HepG2 (cell line): ENCODE results near the gene PIP5KL1. TPM values are rescaled to one million over a fixed set of nuclear protein-coding genes. Genes with fewer than 3 reads are reported as not detected.

Experiments
- AGO2 ChIP-seq: fragments of 200-400 bp; formaldehyde crosslinking; optimal IDR thresholded peaks from 2 replicates; pipeline ENCODE3; 2017; ENCODE audit warnings: mild to moderate bottlenecking, low read depth, low read length, moderate library complexity
- MAFF ChIP-seq: IDR thresholded peaks from 2 replicates; pipeline ENCODE4 v1.6.1; 2011; ENCODE audit warnings: low read depth, low read length, improper control_type of control experiment
- PAX8 ChIP-seq: sonication (generic); formaldehyde crosslinking; IDR thresholded peaks from 2 replicates; pipeline ENCODE4 v1.8.0; 2022; ENCODE audit warnings: mild to moderate bottlenecking, missing genetic modification reagents, borderline replicate concordance
- PCBP2 ChIP-seq: fragments of 200-400 bp; formaldehyde crosslinking; optimal IDR thresholded peaks from 2 replicates; pipeline ENCODE3; 2018; ENCODE audit warnings: low read length, low read depth; ENCODE audit not compliant: poor library complexity, severe bottlenecking
- REL ChIP-seq: sonication (generic); formaldehyde crosslinking; conservative IDR thresholded peaks from 2 replicates; pipeline ENCODE4 v1.8.0; 2022; ENCODE audit warnings: mild to moderate bottlenecking, missing genetic modification reagents, moderate library complexity
- RELA ChIP-seq: sonication (generic); formaldehyde crosslinking; IDR thresholded peaks from 2 replicates; pipeline ENCODE4 v1.4.0; 2020; ENCODE audit warnings: missing genetic modification reagents
- RFXANK ChIP-seq: IDR thresholded peaks from 2 replicates; pipeline ENCODE4 v1.6.1; 2016
- SYNCRIP ChIP-seq: fragments of 200-400 bp; formaldehyde crosslinking; IDR thresholded peaks from 2 replicates; pipeline ENCODE4 v1.6.1; 2018; ENCODE audit warnings: mild to moderate bottlenecking, low read depth, low read length; ENCODE audit not compliant: insufficient read depth
- TGIF2 ChIP-seq: IDR thresholded peaks from 2 replicates; pipeline ENCODE4 v1.6.1; 2016; ENCODE audit warnings: control low read depth, missing compliant biosample characterization
- ZNF879 ChIP-seq: sonication (generic); formaldehyde crosslinking; IDR thresholded peaks from 2 replicates; pipeline ENCODE4 v1.8.1; 2023; ENCODE audit warnings: missing genetic modification reagents
- ZNF883 ChIP-seq: sonication (generic); formaldehyde crosslinking; IDR thresholded peaks from 2 replicates; pipeline ENCODE4 v1.5.1; 2020; ENCODE audit warnings: mild to moderate bottlenecking, missing genetic modification reagents; ENCODE audit errors: not compliant biosample characterization
- polyA plus RNA-seq, 8 experiments: library from polyadenylated mRNA; depleted of rRNA in 3 of 8; stranded (reverse) in 7 of 8; unstranded in 1 of 8; fragments of >200 nt; fragmentation: Illumina TruSeq in 4 of 8; extraction: Trizol in 4 of 8; gene quantifications; 2 replicates each; pipeline versions ENCODE4 v1.2.1 to v1.2.3, GENCODE V29; 2011 to 2016; ENCODE audit warnings: low read depth in 4 of 8, missing spikeins in 1 of 8, mixed read lengths in 1 of 8; ENCODE audit not compliant: insufficient read depth in 1 of 8
- total RNA-seq, 5 experiments: library from RNA; depleted of rRNA; stranded (reverse); fragments of >200 nt; fragmentation: Illumina TruSeq; extraction: Trizol; gene quantifications; 2 replicates each; pipeline ENCODE4 v1.2.3, GENCODE V29; 2016; ENCODE audit warnings: low read depth in 1 of 5
- TF ChIP-seq, protein P1 (sequence below): IDR thresholded peaks from 2 replicates; pipeline ENCODE4 v1.4.0; 2020; ENCODE audit warnings: mild to moderate bottlenecking, missing genetic modification reagents
- TF ChIP-seq, protein P2 (sequence below): sonication (generic); formaldehyde crosslinking; IDR thresholded peaks from 2 replicates; pipeline ENCODE4 v1.5.0; 2020; ENCODE audit warnings: mild to moderate bottlenecking, missing genetic modification reagents
- TF ChIP-seq, protein P3 (sequence below): sonication (generic); formaldehyde crosslinking; IDR thresholded peaks from 2 replicates; pipeline ENCODE4 v1.4.0; 2020; ENCODE audit warnings: missing genetic modification reagents
- TF ChIP-seq, protein P4 (sequence below): IDR thresholded peaks from 2 replicates; pipeline ENCODE4 v1.6.1; 2016; ENCODE audit warnings: missing genetic modification reagents, missing compliant biosample characterization

PIP5KL1 gene
- total and polyA plus RNA-seq, 2 of the 13 experiments (the other 11 are each of a cell fraction or from before 2014, with no cell fraction given) = 0.20 to 0.49 TPM

DNA sequence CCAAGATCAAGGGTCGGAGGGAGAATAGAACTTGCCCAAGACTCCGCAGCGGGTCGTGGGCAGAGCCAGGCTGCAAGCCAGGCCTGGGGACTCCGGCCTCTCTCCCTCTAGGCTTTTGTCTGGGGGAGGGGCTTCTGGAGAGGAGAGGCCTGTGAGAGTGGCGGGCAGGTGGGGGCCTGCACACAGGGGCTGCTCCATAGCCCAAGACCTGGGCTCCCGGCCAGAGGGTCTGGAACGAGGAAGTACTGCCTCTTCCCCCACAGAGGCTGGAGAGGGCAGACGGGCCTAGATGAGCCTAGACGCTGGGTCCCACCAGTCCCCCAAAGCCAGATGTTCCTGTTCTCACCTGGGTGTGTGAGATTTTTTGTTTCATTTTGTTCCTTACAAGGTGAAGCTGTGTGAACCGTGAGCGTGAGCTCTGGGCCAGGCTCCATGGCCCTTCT lies 26.0 kb downstream of the PIP5KL1 start (continued):
- TF ChIP-seq, protein P1, sequence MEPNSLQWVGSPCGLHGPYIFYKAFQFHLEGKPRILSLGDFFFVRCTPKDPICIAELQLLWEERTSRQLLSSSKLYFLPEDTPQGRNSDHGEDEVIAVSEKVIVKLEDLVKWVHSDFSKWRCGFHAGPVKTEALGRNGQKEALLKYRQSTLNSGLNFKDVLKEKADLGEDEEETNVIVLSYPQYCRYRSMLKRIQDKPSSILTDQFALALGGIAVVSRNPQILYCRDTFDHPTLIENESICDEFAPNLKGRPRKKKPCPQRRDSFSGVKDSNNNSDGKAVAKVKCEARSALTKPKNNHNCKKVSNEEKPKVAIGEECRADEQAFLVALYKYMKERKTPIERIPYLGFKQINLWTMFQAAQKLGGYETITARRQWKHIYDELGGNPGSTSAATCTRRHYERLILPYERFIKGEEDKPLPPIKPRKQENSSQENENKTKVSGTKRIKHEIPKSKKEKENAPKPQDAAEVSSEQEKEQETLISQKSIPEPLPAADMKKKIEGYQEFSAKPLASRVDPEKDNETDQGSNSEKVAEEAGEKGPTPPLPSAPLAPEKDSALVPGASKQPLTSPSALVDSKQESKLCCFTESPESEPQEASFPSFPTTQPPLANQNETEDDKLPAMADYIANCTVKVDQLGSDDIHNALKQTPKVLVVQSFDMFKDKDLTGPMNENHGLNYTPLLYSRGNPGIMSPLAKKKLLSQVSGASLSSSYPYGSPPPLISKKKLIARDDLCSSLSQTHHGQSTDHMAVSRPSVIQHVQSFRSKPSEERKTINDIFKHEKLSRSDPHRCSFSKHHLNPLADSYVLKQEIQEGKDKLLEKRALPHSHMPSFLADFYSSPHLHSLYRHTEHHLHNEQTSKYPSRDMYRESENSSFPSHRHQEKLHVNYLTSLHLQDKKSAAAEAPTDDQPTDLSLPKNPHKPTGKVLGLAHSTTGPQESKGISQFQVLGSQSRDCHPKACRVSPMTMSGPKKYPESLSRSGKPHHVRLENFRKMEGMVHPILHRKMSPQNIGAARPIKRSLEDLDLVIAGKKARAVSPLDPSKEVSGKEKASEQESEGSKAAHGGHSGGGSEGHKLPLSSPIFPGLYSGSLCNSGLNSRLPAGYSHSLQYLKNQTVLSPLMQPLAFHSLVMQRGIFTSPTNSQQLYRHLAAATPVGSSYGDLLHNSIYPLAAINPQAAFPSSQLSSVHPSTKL (CRISPR knock-in tag) = no peak
- TF ChIP-seq, protein P2, sequence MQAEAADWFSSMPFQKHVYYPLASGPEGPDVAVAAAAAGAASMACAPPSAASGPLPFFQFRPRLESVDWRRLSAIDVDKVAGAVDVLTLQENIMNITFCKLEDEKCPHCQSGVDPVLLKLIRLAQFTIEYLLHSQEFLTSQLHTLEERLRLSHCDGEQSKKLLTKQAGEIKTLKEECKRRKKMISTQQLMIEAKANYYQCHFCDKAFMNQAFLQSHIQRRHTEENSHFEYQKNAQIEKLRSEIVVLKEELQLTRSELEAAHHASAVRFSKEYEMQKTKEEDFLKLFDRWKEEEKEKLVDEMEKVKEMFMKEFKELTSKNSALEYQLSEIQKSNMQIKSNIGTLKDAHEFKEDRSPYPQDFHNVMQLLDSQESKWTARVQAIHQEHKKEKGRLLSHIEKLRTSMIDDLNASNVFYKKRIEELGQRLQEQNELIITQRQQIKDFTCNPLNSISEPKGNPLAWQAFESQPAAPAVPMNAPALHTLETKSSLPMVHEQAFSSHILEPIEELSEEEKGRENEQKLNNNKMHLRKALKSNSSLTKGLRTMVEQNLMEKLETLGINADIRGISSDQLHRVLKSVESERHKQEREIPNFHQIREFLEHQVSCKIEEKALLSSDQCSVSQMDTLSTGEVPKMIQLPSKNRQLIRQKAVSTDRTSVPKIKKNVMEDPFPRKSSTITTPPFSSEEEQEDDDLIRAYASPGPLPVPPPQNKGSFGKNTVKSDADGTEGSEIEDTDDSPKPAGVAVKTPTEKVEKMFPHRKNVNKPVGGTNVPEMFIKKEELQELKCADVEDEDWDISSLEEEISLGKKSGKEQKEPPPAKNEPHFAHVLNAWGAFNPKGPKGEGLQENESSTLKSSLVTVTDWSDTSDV (CRISPR knock-in tag) = no peak
- TF ChIP-seq PCBP2 = no peak
- TF ChIP-seq, protein P3, sequence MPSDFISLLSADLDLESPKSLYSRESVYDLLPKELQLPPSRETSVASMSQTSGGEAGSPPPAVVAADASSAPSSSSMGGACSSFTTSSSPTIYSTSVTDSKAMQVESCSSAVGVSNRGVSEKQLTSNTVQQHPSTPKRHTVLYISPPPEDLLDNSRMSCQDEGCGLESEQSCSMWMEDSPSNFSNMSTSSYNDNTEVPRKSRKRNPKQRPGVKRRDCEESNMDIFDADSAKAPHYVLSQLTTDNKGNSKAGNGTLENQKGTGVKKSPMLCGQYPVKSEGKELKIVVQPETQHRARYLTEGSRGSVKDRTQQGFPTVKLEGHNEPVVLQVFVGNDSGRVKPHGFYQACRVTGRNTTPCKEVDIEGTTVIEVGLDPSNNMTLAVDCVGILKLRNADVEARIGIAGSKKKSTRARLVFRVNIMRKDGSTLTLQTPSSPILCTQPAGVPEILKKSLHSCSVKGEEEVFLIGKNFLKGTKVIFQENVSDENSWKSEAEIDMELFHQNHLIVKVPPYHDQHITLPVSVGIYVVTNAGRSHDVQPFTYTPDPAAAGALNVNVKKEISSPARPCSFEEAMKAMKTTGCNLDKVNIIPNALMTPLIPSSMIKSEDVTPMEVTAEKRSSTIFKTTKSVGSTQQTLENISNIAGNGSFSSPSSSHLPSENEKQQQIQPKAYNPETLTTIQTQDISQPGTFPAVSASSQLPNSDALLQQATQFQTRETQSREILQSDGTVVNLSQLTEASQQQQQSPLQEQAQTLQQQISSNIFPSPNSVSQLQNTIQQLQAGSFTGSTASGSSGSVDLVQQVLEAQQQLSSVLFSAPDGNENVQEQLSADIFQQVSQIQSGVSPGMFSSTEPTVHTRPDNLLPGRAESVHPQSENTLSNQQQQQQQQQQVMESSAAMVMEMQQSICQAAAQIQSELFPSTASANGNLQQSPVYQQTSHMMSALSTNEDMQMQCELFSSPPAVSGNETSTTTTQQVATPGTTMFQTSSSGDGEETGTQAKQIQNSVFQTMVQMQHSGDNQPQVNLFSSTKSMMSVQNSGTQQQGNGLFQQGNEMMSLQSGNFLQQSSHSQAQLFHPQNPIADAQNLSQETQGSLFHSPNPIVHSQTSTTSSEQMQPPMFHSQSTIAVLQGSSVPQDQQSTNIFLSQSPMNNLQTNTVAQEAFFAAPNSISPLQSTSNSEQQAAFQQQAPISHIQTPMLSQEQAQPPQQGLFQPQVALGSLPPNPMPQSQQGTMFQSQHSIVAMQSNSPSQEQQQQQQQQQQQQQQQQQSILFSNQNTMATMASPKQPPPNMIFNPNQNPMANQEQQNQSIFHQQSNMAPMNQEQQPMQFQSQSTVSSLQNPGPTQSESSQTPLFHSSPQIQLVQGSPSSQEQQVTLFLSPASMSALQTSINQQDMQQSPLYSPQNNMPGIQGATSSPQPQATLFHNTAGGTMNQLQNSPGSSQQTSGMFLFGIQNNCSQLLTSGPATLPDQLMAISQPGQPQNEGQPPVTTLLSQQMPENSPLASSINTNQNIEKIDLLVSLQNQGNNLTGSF (CRISPR knock-in tag) = no peak
- TF ChIP-seq AGO2 = no peak
- TF ChIP-seq, protein P4, sequence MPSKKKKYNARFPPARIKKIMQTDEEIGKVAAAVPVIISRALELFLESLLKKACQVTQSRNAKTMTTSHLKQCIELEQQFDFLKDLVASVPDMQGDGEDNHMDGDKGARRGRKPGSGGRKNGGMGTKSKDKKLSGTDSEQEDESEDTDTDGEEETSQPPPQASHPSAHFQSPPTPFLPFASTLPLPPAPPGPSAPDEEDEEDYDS (CRISPR knock-in tag) = 0 out of 2 replicates have a peak, but pooled peaks have one; percentile 23
- TF ChIP-seq RELA (CRISPR knock-in tag) = no peak
- peak; percentile 72; the same call in 1 of the 2 replicates for TF ChIP-seq ZNF879 (CRISPR knock-in tag)
- TF ChIP-seq TGIF2 (CRISPR knock-in tag) = no peak
- TF ChIP-seq PAX8 (CRISPR knock-in tag) = no peak
- TF ChIP-seq REL (CRISPR knock-in tag) = no peak
- TF ChIP-seq SYNCRIP = no peak
- no peak for TF ChIP-seq RFXANK
- no peak for TF ChIP-seq MAFF
- TF ChIP-seq ZNF883 = peak; percentile 55
